ENCODE data around the gene VASN. TPM values are rescaled to one million over a fixed set of nuclear protein-coding genes. Genes with fewer than 3 reads are reported as not detected.

Gene VASN
- total and polyA plus RNA-seq, 9 of the 15 experiments (the other 6 are each of a cell fraction or from before 2014, with no cell fraction given), result 0.01 to 2.5 (median 0.41) TPM; not detected in 1

GRCh38 chr16:4333308-4333638, 38.4 kb upstream of the VASN start:
- no TSS peak for BruUV-seq (replicated peaks)
- peaks cover 2 to 52% of the 10 kb centered on the region in 2 experiments; a peak in 4 of 5 replicates for H3K4me1 ChIP-seq (replicated peaks in 1 of 2; ENCODE audit: control insufficient read depth in 2 of 2, insufficient read depth in 2 of 2, low read length in 2 of 2)
- in situ Hi-C loops (cut with MboI) (loop anchor here (5.0 kb wide), 1 partner anchor 46 kb away; no protein-coding TSS in a partner anchor), intact Hi-C loops (cut with micrococcal nuclease) (no loop called here)
- H3K9me3 ChIP-seq (replicated peaks; ENCODE audit: control insufficient read depth, insufficient read depth, low read depth, low read length), result no peaks in the 10 kb centered on the region
- ATAC-seq, result no peak
- H3K36me3 ChIP-seq (ENCODE audit: control insufficient read depth, insufficient read depth, low read length), result peaks cover 25% of the 10 kb centered on the region; the same call in 1 of the 3 replicates
- 0 out of 2 replicates have a peak, but pooled peaks cover 8% of the 10 kb centered on the region for H4K20me1 ChIP-seq (replicated peaks; ENCODE audit: control insufficient read depth, insufficient read depth, low read length)
- no peak overlapping the region for H3K4me2 ChIP-seq (ENCODE audit: insufficient read depth, low read length)
- WGBS (ENCODE audit: insufficient coverage, low coverage, missing lambda C conversion rate), result 74% methylated on average over 9 of the region's 9 CpGs
- no peak overlapping the region for H3K27ac ChIP-seq (ENCODE audit: extremely low read depth, low read depth, low read length)
- H3K9me1 ChIP-seq (ENCODE audit: control insufficient read depth, insufficient read depth, low read length), result no peaks in the 10 kb centered on the region
- H3K27me3 ChIP-seq (ENCODE audit: control insufficient read depth in 2 of 2, insufficient read depth in 2 of 2, low read length in 2 of 2), result no peaks in the 10 kb centered on the region
- CTCF ChIA-PET (ENCODE audit: low intra/inter-chr PET ratio), result no interaction called here
- no peak overlapping the region for H2AFZ ChIP-seq (ENCODE audit: low read depth, low read length)
- no peak overlapping the region for H3K4me3 ChIP-seq
- H3K79me2 ChIP-seq (ENCODE audit: control insufficient read depth, insufficient read depth, low read length), result no peaks in the 10 kb centered on the region
- no peak for FAIRE-seq
- TF ChIP-seq ADNP (tag; IDR thresholded peaks at IDR 0.05) (no peak), XRCC4 (IDR thresholded peaks at IDR 0.05; ENCODE audit: extremely low read depth, insufficient read depth, insufficient read length) (no peak), ASH1L (IDR thresholded peaks at IDR 0.05; ENCODE audit: borderline replicate concordance, low read depth, partially characterized antibody) (no peak), TBL1XR1 (IDR thresholded peaks at IDR 0.05; ENCODE audit: low read length in 2 of 2) (no peak), TGIF2 (CRISPR knock-in tag; IDR thresholded peaks at IDR 0.05) (no peak), SIN3A (IDR thresholded peaks at IDR 0.05; ENCODE audit: borderline replicate concordance in 2 of 2, control insufficient read depth in 1 of 2, low read depth in 2 of 2, low read length in 2 of 2) (no peak), PYGO2 (tag; IDR thresholded peaks at IDR 0.05) (no peak), POLR2G (IDR thresholded peaks at IDR 0.05; ENCODE audit: low read depth, low read length) (no peak; the same call in 1 of the 2 replicates), FOXM1 (IDR thresholded peaks at IDR 0.05; ENCODE audit: low read depth) (no peak), FOXM1 (CRISPR knock-in tag; IDR thresholded peaks at IDR 0.05; ENCODE audit: low read depth) (no peak), BRCA1 (IDR thresholded peaks at IDR 0.05) (no peak), BRCA1 (CRISPR knock-in tag; IDR thresholded peaks at IDR 0.05) (no peak)
- TF ChIP-seq, protein P1, sequence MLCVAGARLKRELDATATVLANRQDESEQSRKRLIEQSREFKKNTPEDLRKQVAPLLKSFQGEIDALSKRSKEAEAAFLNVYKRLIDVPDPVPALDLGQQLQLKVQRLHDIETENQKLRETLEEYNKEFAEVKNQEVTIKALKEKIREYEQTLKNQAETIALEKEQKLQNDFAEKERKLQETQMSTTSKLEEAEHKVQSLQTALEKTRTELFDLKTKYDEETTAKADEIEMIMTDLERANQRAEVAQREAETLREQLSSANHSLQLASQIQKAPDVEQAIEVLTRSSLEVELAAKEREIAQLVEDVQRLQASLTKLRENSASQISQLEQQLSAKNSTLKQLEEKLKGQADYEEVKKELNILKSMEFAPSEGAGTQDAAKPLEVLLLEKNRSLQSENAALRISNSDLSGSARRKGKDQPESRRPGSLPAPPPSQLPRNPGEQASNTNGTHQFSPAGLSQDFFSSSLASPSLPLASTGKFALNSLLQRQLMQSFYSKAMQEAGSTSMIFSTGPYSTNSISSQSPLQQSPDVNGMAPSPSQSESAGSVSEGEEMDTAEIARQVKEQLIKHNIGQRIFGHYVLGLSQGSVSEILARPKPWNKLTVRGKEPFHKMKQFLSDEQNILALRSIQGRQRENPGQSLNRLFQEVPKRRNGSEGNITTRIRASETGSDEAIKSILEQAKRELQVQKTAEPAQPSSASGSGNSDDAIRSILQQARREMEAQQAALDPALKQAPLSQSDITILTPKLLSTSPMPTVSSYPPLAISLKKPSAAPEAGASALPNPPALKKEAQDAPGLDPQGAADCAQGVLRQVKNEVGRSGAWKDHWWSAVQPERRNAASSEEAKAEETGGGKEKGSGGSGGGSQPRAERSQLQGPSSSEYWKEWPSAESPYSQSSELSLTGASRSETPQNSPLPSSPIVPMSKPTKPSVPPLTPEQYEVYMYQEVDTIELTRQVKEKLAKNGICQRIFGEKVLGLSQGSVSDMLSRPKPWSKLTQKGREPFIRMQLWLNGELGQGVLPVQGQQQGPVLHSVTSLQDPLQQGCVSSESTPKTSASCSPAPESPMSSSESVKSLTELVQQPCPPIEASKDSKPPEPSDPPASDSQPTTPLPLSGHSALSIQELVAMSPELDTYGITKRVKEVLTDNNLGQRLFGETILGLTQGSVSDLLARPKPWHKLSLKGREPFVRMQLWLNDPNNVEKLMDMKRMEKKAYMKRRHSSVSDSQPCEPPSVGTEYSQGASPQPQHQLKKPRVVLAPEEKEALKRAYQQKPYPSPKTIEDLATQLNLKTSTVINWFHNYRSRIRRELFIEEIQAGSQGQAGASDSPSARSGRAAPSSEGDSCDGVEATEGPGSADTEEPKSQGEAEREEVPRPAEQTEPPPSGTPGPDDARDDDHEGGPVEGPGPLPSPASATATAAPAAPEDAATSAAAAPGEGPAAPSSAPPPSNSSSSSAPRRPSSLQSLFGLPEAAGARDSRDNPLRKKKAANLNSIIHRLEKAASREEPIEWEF (CRISPR knock-in tag; IDR thresholded peaks at IDR 0.05), result no peak
- TF ChIP-seq, protein P2, sequence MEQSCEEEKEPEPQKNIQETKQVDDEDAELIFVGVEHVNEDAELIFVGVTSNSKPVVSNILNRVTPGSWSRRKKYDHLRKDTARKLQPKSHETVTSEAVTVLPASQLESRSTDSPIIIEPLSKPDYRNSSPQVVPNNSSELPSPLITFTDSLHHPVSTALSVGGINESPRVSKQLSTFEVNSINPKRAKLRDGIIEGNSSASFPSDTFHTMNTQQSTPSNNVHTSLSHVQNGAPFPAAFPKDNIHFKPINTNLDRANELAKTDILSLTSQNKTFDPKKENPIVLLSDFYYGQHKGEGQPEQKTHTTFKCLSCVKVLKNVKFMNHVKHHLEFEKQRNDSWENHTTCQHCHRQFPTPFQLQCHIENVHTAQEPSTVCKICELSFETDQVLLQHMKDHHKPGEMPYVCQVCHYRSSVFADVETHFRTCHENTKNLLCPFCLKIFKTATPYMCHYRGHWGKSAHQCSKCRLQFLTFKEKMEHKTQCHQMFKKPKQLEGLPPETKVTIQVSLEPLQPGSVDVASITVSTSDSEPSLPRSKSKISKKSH (CRISPR knock-in tag; IDR thresholded peaks at IDR 0.05), result no peak
- no peak overlapping the region; a peak in 1 of 4 replicates for H3K9ac ChIP-seq (ENCODE audit: insufficient read depth in 1 of 2, low read depth in 2 of 2, low read length in 2 of 2)
- DNase-seq (ENCODE audit: extremely low read depth in 1 of 4, low spot score in 3 of 4), result no peak
- POLR2A ChIA-PET, result interaction anchor here (1.1 to 1.6 kb wide), 2 partner anchors 19 to 72 kb away, joined by 3 to 5 read pairs; no protein-coding TSS in a partner anchor

Measured in K562 (cell line).